Keratinocyte (primary cell): Measurements from ENCODE around the gene PLAC1.

Experiments
- EZH2 ChIP-seq: IDR thresholded peaks from one replicate; pipeline ENCODE4 v1.6.1; 2012; ENCODE audit warnings: inconsistent platforms, mild to moderate bottlenecking, low read length, moderate library complexity
- TF ChIP-seq, protein P1 (sequence below), 3 experiments: IDR thresholded peaks in 1 of 3; conservative IDR thresholded peaks in 1 of 3; optimal IDR thresholded peaks in 1 of 3; 2 replicates in 2 of 3; 3 replicates in 1 of 3; pipeline versions ENCODE3 to v1.5.1; 2011; ENCODE audit warnings: low read length in 3 of 3, mild to moderate bottlenecking in 3 of 3, moderate library complexity in 2 of 3, control low read depth in 1 of 3, inconsistent platforms in 1 of 3; ENCODE audit not compliant: insufficient read depth in 2 of 3; ENCODE audit errors: extremely low read depth in 1 of 3

GRCh38 chrX:134685668-134686067 is 27.4 kb upstream of the PLAC1 start:
- TF ChIP-seq, protein P1, sequence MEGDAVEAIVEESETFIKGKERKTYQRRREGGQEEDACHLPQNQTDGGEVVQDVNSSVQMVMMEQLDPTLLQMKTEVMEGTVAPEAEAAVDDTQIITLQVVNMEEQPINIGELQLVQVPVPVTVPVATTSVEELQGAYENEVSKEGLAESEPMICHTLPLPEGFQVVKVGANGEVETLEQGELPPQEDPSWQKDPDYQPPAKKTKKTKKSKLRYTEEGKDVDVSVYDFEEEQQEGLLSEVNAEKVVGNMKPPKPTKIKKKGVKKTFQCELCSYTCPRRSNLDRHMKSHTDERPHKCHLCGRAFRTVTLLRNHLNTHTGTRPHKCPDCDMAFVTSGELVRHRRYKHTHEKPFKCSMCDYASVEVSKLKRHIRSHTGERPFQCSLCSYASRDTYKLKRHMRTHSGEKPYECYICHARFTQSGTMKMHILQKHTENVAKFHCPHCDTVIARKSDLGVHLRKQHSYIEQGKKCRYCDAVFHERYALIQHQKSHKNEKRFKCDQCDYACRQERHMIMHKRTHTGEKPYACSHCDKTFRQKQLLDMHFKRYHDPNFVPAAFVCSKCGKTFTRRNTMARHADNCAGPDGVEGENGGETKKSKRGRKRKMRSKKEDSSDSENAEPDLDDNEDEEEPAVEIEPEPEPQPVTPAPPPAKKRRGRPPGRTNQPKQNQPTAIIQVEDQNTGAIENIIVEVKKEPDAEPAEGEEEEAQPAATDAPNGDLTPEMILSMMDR (optimal IDR thresholded peaks at IDR 0.05 in 1 of 3, IDR thresholded peaks at IDR 0.05 in 1 of 3, conservative IDR thresholded peaks at IDR 0.05 in 1 of 3; ENCODE audit: extremely low read depth in 1 of 3, insufficient read depth in 2 of 3, low read length in 3 of 3), result no peak
- no peak for TF ChIP-seq EZH2
